Panc1 (cell line): ENCODE data around the gene TRIM10. TPM values are rescaled to one million over a fixed set of nuclear protein-coding genes. Genes with fewer than 3 reads are reported as not detected.

Experiments
- ATAC-seq: fragments of 200-7000 bp; cut with Tn5 transposase; 2 replicates; pipeline ENCODE4 v1.9.1; 2020; ENCODE audit warnings: mild to moderate bottlenecking, moderate library complexity
- BruUV-seq: library from RNA; stranded (reverse); fragments of 400-500 nt; replicated peaks from 2 replicates; lab custom pipeline; 2021; lab: Mats Ljungman, UMichigan
- CTCF ChIA-PET: fragments of 300-600 bp; sonication (Branson Sonifier 250); formaldehyde crosslinking; loops from one replicate; lab custom pipeline; 2022; ENCODE audit warnings: antibody characterized with exemption; lab: Charles Lee
- POLR2A ChIA-PET: fragments of 300-600 bp; sonication (Branson Sonifier 250); formaldehyde crosslinking; loops from one replicate; lab custom pipeline; 2022; ENCODE audit warnings: antibody characterized with exemption; lab: Charles Lee
- DNase-seq: peaks from one replicate; pipeline ENCODE4 v3.0.0-alpha.2; 2010; ENCODE audit warnings: low read depth, low spot score
- H3K27ac ChIP-seq: 2 replicates; pipeline ENCODE4 v1.5.1; 2011; ENCODE audit warnings: mild to moderate bottlenecking, low read length, inconsistent platforms
- H3K27me3 ChIP-seq: fragments of 200-500 bp; sonication (Bioruptor generic); 2 replicates; pipeline ENCODE4 v1.6.0; 2014; ENCODE audit warnings: low read length, inconsistent platforms; ENCODE audit not compliant: control insufficient read depth, insufficient read depth
- H3K36me3 ChIP-seq: fragments of 200-500 bp; sonication (Bioruptor generic); 2 replicates; pipeline ENCODE4 v1.5.1; 2014; ENCODE audit warnings: inconsistent platforms, mild to moderate bottlenecking, low read length, moderate library complexity; ENCODE audit not compliant: control insufficient read depth, insufficient read depth
- H3K4me1 ChIP-seq: 2 replicates; pipeline ENCODE4 v1.5.1; 2011; ENCODE audit warnings: inconsistent platforms, mild to moderate bottlenecking, low read length, moderate library complexity; ENCODE audit not compliant: control insufficient read depth, insufficient read depth
- H3K4me3 ChIP-seq, 2 experiments: 2 replicates each; pipeline ENCODE4 v1.5.1; 2011 to 2012; ENCODE audit warnings: low read depth in 2 of 2, low read length in 2 of 2, mild to moderate bottlenecking in 2 of 2, inconsistent platforms in 1 of 2, moderate library complexity in 1 of 2
- H3K9me3 ChIP-seq: fragments of 200-500 bp; sonication (Bioruptor generic); 2 replicates; pipeline ENCODE4 v1.5.1; 2014; ENCODE audit warnings: low read depth, mild to moderate bottlenecking, inconsistent platforms, low read length, moderate library complexity; ENCODE audit not compliant: control insufficient read depth, insufficient read depth
- CTCF ChIP-seq: fragments of 450-650 bp; IDR thresholded peaks from 2 replicates; pipeline ENCODE4 v1.5.1; 2017; ENCODE audit warnings: mild to moderate bottlenecking
- POLR2AphosphoS5 ChIP-seq: IDR thresholded peaks from 2 replicates; pipeline ENCODE4 v1.6.1; 2012; ENCODE audit warnings: mild to moderate bottlenecking, low read depth, low read length, moderate library complexity
- REST ChIP-seq, 2 experiments: IDR thresholded peaks; 2 replicates each; pipeline ENCODE4 v1.6.1; 2011 to 2012; ENCODE audit warnings: low read depth in 2 of 2, control low read depth in 1 of 2, low read length in 1 of 2, mild to moderate bottlenecking in 1 of 2, moderate library complexity in 1 of 2; ENCODE audit not compliant: insufficient read depth in 1 of 2
- SIN3A ChIP-seq: IDR thresholded peaks from 2 replicates; pipeline ENCODE4 v1.6.1; 2012; ENCODE audit warnings: low read depth, mild to moderate bottlenecking, low read length, moderate library complexity, borderline replicate concordance; ENCODE audit not compliant: insufficient read depth
- TCF7L2 ChIP-seq: IDR thresholded peaks from 2 replicates; pipeline ENCODE4 v1.6.1; 2011; ENCODE audit warnings: mild to moderate bottlenecking, low read depth, low read length, inconsistent platforms
- in situ Hi-C: cut with HindIII; loops from 2 replicates; pipeline ENCODE4 v1.10.0; 2016; ENCODE audit warnings: low sequenced_read_pairs, low pct_unique_long_range_greater_than_20kb
- intact Hi-C: fragments of 100-400 bp; cut with micrococcal nuclease; formaldehyde crosslinking; loops from one replicate; pipeline ENCODE4 v1.10.0; 2022; ENCODE audit not compliant: unreplicated experiment
- total RNA-seq: library from RNA; stranded (reverse); gene quantifications from one replicate; pipeline ENCODE4 v1.2.1, GENCODE V29; 2021; ENCODE audit not compliant: unreplicated experiment

The TRIM10 gene
- total RNA-seq, 1 experiment from 2014 or later: not detected

GRCh38 chr6:30151580-30151979 is 9.4 kb downstream of the TRIM10 start:
- in situ Hi-C loops: no loop called here
- no TSS peak for BruUV-seq
- no peak for DNase-seq
- H3K4me1 ChIP-seq: no peaks in the 10 kb centered on the region
- ChIA-PET POLR2A (no interaction called here), CTCF (interaction anchor here (0.9 to 1.1 kb wide), 2 partner anchors 21 to 48 kb away, joined by 3 to 4 read pairs; no protein-coding TSS in a partner anchor)
- intact Hi-C loops: no loop called here
- no peak for ATAC-seq
- no peak overlapping the region for H3K27ac ChIP-seq
- no peak overlapping the region for H3K4me3 ChIP-seq
- H3K36me3 ChIP-seq: no peaks in the 10 kb centered on the region
- TF ChIP-seq CTCF: no peak
- no peak for TF ChIP-seq POLR2AphosphoS5
- no peak for TF ChIP-seq SIN3A
- no peak for TF ChIP-seq REST (IDR thresholded peaks at IDR 0.05; ENCODE audit: insufficient read depth in 1 of 2, low read depth in 2 of 2, low read length in 1 of 2)
- no peak for TF ChIP-seq TCF7L2
- H3K27me3 ChIP-seq: peaks cover 12% of the 10 kb centered on the region
- no peaks in the 10 kb centered on the region for H3K9me3 ChIP-seq

- Histone ChIP-seq H3K36me3 (no peaks in the 10 kb centered on the region), H3K27ac (no peak overlapping the region), H3K4me1 (no peaks in the 10 kb centered on the region), H3K9me3 (no peaks in the 10 kb centered on the region), H3K4me3 (no peak overlapping the region), H3K27me3 (peaks cover 8% of the 10 kb centered on the region)
- in situ Hi-C loops: no loop called here
- POLR2A ChIA-PET: no interaction called here
- CTCF ChIA-PET: interaction anchor here (1.1 kb wide), 1 partner anchor 48 kb away, joined by 4 read pairs; no protein-coding TSS in a partner anchor
- BruUV-seq: no TSS peak
- DNase-seq: no peak
- intact Hi-C loops: no loop called here
- TF ChIP-seq SIN3A (no peak), REST (IDR thresholded peaks at IDR 0.05; ENCODE audit: insufficient read depth in 1 of 2, low read depth in 2 of 2, low read length in 1 of 2) (no peak), POLR2AphosphoS5 (no peak), TCF7L2 (no peak), CTCF (no peak)
- no peak for ATAC-seq
Measured at GRCh38 chr6:30150671-30151395, 10.2 kb downstream of the TRIM10 start.
